T-helper 22 cell (primary cell): ENCODE measurements around the gene NTRK3.

Experiments used
- DNase-seq: peaks from one replicate; pipeline ENCODE4 v3.0.0-alpha.2; 2020; ENCODE audit warnings: low read depth

NTRK3 gene

GRCh38 chr15:88179562-88179961, 77.0 kb downstream of the NTRK3 start:
- DNase-seq = no peak

DNA sequence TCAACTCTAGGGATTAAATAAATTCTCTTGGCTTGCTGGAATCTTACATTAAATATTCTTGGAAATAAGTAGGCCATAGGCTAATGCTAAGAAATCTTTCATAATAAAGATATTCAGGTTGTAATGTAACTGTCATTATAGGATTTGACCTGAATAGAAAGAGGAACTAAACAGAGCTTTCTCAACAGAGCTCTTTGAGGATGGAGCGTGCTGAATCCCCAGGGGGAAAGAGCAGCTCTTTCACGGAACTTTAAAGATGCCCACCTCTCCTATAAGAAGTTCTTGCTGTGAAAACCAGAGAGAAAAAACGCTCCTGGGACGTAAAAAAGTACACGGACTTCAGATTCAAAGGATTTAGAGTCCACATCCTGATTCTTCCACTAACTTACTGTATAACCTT, 77.9 kb downstream of the NTRK3 start:
- DNase-seq = no peak

GRCh38 chr15:88177451-88177850, 79.1 kb downstream of the NTRK3 start:
- no peak for DNase-seq

- DNase-seq = no peak
These were observed 82.0 kb downstream of the NTRK3 start for GRCh38 chr15:88174571-88174970.

- DNase-seq = no peak
These were observed 90.2 kb downstream of the NTRK3 start for GRCh38 chr15:88166082-88166993.

DNA sequence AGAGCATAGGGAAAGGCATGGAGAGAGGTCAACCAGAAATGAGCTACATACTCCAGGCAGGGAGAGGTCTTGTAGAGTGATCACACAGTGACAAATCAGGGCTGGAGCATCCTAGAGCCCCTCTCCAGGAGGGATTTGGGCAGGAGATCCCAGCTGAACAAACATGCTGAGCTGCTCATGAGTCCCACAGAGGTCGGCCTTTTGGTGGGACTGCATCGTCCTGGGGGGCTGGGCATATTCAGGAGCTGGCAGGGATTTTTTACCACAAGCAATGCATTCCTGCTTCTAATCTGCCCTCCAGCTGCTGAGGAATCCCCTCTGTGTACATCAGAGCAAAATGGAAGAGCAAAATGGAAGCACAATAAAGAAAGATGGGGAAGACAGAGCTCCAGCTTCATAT, 94.9 kb downstream of the NTRK3 start:
- no peak for DNase-seq

GRCh38 chr15:88155310-88155709, 101.2 kb downstream of the NTRK3 start:
- no peak for DNase-seq

DNA sequence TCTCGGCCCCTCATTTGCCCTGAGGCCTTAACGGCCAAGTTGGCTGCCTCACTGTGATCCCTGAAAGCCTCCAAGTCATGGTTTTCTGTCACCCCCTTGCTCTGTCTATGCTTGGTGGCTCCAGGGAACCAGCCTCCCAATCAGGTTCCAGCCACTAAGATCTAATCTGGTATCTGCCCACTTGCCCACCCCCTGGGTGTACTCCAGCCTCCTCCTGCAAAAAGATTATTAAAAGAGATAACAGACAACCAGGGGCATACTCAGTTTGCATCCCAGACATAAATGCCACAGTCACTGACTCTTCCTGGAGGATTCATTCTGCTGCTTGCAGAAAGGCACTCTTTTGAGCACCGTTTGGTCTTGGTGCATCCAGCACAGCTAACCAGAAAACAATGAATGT, 103.9 kb downstream of the NTRK3 start:
- DNase-seq = no peak

GRCh38 chr15:88147760-88148159, 108.8 kb downstream of the NTRK3 start:
- no peak for DNase-seq

- no peak for DNase-seq
These were observed 111.5 kb downstream of the NTRK3 start for GRCh38 chr15:88144921-88145653.

- no peak for DNase-seq
These were observed 114.4 kb downstream of the NTRK3 start for GRCh38 chr15:88142121-88142520.

- no peak for DNase-seq
These were observed 115.2 kb downstream of the NTRK3 start for GRCh38 chr15:88141269-88141889.

GRCh38 chr15:88140398-88140797, 116.1 kb downstream of the NTRK3 start:
- no peak for DNase-seq

GRCh38 chr15:88139936-88140335, 116.6 kb downstream of the NTRK3 start:
- DNase-seq = no peak

DNA sequence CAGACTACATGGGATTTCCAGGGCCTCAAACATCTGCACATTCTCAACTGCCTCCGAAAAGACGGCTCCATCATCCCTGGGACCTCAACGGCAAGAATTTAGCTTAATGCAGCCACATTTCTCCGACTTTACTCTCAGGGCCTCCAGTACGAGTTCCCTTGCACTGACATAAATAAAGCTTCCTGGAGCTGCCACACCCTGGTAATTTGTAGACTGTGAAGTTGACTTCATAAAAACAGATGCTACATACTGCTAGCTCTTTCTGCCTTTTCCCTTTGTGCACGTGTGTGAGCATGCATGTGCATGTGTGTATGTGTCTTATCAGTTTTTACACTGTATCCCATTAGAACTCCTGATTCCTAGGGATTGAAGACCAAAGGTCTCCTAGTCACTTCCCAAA, 122.7 kb downstream of the NTRK3 start:
- no peak for DNase-seq

DNA sequence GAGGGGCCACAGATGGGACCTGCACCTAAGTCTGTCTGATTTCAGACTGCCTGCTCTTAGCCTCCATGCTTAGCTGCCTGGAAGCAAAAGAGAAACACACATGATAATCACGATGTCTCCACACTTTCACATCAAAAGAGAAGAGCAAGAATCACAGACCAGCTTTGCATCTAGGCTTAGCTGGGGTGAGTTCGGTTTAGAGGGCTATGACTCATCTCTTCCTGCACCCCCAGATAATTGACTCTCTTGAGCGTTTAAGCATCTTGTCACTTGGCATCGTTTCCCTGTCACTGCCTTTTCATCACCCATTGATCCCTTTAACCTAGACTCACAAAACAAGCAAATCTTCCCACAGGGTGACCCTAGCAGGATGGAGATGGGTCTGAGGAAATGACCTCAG, 124.0 kb downstream of the NTRK3 start:
- no peak for DNase-seq

DNA sequence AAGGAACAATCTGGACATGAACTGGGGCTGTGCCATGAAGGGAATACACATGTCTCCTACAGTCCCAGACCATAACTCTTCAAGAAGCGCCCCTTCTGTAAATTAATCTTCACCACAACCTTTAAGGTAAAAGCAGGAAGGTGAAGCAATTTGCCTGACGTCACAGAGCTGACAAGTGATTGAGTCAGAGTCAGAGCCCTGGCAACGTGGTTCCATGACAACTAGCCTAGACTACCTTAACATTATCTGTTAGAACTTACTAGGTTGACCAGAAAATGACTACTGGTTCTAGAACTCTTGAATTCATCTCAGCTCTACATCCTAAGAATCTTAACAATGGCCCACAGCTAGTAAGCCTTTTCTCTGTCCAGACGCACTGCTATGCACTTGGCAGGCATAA, 124.6 kb downstream of the NTRK3 start:
- DNase-seq = no peak

DNA sequence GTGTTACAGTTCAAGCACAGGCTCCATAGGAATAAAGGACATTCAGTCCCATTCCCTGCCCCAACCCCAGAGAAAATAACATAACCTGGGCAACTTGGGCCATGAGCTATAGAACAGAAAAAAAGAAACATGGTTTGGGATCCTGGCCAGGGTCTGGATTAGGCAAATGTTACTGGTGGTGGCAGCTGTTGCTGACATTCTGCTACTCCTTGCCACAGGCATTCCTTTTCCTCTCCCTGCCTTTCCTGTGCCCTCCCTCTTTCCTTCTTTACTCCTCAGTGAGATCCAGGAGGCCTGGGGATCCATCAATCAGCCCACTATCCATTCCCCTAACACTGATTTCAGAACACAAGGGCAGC, 129.1 kb downstream of the NTRK3 start:
- no peak for DNase-seq

DNA sequence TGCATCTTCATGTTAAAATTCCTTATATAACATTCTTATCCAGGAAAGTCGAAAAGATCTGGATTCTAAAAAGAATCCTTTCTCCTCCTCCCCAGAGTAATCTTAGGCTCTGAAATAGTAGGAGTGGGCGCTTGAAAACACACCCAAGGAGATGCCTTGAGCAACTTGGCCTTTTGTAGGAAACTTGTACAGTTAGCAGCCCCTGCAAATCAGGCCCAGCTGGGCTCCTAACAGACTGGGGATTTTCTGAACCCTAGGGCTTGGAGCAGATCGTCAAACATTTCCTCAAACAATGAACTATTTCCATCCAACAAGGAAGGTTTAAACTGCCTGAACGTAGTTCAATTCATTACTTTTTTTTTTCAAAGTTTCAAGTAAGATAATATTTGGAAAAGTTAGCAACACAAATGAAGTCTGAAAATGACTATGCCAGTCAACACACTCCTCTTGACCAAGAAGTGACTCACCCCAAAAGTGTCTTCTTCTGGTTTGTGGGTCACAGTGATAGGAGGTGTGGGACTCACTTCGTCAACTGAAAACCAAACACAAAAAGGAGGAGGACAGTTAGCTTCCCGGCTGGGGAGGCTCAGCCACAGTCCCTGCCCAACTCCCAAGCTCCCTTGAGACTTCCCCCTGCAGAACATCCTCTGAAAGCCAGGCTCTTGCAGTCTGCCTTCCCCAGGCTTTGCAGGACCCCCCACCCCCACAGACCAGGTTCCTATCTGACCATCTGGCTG, 129.7 kb downstream of the NTRK3 start:
- no peak for DNase-seq

DNA sequence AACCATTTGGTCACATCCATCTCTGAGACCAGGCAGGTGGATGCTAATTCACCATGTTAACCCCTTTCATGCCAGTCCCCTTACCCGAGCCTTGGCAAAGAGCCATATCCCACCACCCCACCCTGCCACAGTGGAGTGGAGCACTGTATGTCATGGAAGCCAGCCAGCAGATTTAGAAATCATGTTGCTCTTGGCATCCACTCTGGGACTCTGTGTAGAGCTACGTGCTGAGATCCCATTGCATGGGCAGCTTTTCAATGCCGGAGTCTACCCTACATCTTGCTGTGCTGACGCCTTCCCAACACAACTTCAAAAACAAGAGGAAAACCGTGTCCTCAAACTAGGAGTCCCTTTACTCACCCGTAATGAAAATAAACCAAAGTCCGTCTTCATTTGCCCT, 131.0 kb downstream of the NTRK3 start:
- no peak for DNase-seq

GRCh38 chr15:88124199-88124598, 132.3 kb downstream of the NTRK3 start:
- DNase-seq = no peak

DNA sequence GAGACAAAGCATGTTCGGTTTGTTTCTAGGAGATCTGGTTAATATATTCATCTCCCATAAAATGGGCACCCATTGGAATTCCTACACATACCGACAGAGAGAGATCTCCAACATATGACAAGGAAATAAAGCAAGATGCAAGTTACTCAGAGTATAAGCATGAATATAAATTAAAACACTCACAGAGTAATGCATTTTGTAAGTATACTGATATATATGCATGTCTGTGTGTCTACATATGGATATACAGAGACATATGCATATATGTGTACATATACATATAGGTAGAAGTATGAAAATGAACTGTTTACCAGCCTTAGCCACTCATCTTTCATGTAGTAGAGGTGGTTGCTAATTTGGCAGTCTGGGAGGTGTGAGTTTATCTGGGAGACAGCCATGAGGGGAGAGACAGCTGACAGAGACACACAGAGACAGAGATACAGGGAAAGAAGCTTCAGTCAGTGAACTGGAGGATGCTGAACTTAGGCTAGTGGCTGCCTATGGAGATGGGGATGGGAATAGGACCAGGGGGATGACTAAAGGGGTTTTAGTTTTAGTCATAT, 134.5 kb downstream of the NTRK3 start:
- no peak for DNase-seq
